GM19240 (cell line): ENCODE measurements around the gene DRD2.

Experiments
- DNase-seq: peaks from one replicate; pipeline ENCODE4 v3.0.0; 2011; ENCODE audit warnings: low spot score; ENCODE audit not compliant: insufficient read length

Gene DRD2

GRCh38 chr11:113373306-113373705 lies 101.9 kb downstream of the DRD2 start:
- DNase-seq = no peak

- no peak for DNase-seq
Measured at GRCh38 chr11:113372309-113372708, 102.9 kb downstream of the DRD2 start.

DNA sequence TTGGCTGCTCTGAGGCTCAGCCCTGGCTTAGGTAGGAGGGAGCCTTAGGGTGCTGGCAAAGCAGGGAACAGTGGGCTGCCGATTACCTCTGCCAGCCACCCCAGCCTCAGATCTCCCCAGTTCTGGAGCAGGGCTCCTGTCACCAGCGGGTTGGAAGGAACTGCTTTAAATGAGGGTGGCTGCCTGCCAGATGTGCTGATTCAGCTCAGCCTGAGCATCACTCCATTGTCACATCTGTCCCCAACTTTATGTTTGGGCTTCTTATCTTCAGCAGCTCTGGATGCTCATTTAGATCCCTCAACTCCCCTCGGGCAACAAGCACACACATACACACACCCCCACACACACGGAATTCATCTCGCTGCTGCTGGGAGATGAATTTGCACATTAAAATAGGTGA lies 104.6 kb downstream of the DRD2 start:
- DNase-seq = no peak

- DNase-seq = no peak
Measured at GRCh38 chr11:113369411-113369810, 105.8 kb downstream of the DRD2 start.

DNA sequence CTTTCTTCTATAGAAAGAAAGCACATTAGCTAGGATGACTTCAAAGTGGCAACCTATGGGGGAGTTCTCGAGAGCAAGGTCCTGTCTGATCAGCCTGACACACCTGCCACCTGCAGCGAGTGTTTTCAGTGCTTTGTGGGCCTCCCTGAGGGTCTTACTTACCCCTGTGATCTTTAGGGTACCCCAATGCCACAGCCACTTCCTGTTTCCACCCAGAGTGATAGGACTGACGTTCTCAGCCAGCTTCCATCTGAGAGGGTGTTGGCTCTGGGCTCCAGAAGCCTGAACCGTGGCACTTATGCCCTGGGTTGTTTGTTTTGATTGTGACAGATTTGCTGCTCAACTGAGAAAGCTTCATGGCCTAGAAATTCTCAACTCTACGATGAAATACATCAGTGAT lies 109.3 kb downstream of the DRD2 start:
- DNase-seq = no peak

GRCh38 chr11:113363996-113364641 lies 111.1 kb downstream of the DRD2 start:
- no peak for DNase-seq

DNA sequence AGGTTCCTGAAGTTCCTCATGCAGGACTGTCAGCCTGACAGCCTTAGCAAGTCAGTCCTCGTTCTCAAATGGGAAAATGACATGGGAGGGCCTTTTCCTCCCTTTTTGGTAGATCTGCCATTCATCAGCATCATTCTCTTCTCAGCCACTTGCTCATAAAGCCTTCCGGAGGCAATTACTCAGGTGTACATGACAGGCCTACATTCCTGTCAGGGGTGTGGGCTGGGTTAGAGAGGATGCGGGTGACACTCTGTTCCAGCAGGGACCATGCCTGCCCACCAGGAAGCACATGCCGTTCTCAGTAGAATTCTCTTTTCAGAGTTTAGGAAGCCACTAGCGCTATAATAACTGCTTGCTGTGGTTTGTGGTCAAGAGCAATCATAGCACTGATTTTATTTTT lies 111.8 kb downstream of the DRD2 start:
- no peak for DNase-seq
